K562 (cell line): ENCODE results near the gene CSNK1G1. TPM values are rescaled to one million over a fixed set of nuclear protein-coding genes. Genes with fewer than 3 reads are reported as not detected.
A peak's percentile ranks its signal among the peaks of the same experiment; 100 is the strongest.

ENCODE experiments used
- ARID1B ChIP-seq: fragments of 450-650 bp; IDR thresholded peaks from 2 replicates; pipeline ENCODE4 v1.6.1; 2016; ENCODE audit warnings: antibody characterized with exemption, mild to moderate bottlenecking, inconsistent platforms
- BACH1 ChIP-seq: fragments of 200-800 bp; sonication (Bioruptor generic); IDR thresholded peaks from 2 replicates; pipeline ENCODE4 v1.6.1; 2016; ENCODE audit warnings: missing genetic modification characterization, missing compliant biosample characterization
- CBFA2T2 ChIP-seq: fragments of 450-650 bp; conservative IDR thresholded peaks from 2 replicates; pipeline ENCODE4 v1.6.1; 2017; ENCODE audit warnings: mild to moderate bottlenecking
- DLX4 ChIP-seq: fragments of 250-450 bp; sonication (Bioruptor Pico); IDR thresholded peaks from 2 replicates; pipeline ENCODE4 v1.6.1; 2021; ENCODE audit warnings: mild to moderate bottlenecking
- EHMT2 ChIP-seq: fragments of 450-650 bp; IDR thresholded peaks from 2 replicates; pipeline ENCODE4 v1.6.1; 2018; ENCODE audit warnings: antibody characterized with exemption
- ELF2 ChIP-seq: fragments of 250-450 bp; sonication (Bioruptor Pico); IDR thresholded peaks from 2 replicates; pipeline ENCODE4 v1.5.0; 2021; ENCODE audit warnings: mild to moderate bottlenecking
- ELK1 ChIP-seq: sonication (generic); formaldehyde crosslinking; IDR thresholded peaks from 2 replicates; pipeline ENCODE4 v1.8.1; 2022; ENCODE audit warnings: missing genetic modification reagents
- HMBOX1 ChIP-seq: sonication (generic); IDR thresholded peaks from 2 replicates; pipeline ENCODE4 v1.6.1; 2016
- NFIC ChIP-seq: fragments of 450-650 bp; IDR thresholded peaks from 2 replicates; pipeline ENCODE4 v1.6.1; 2017; ENCODE audit warnings: mild to moderate bottlenecking, inconsistent platforms
- PHF21A ChIP-seq: fragments of 450-650 bp; IDR thresholded peaks from 2 replicates; pipeline ENCODE4 v1.6.1; 2017; ENCODE audit warnings: low read depth, borderline replicate concordance
- PRPF4 ChIP-seq: fragments of 200-400 bp; formaldehyde crosslinking; IDR thresholded peaks from one replicate; pipeline ENCODE4 v1.6.1; 2017; ENCODE audit warnings: low read length, low read depth, mild to moderate bottlenecking; ENCODE audit not compliant: insufficient read depth, poor library complexity, severe bottlenecking
- RBM14 ChIP-seq: fragments of 200-400 bp; formaldehyde crosslinking; IDR thresholded peaks from 2 replicates; pipeline ENCODE4 v1.6.1; 2018; ENCODE audit warnings: low read depth, mild to moderate bottlenecking, low read length, moderate library complexity, borderline replicate concordance; ENCODE audit not compliant: insufficient read depth
- SAFB2 ChIP-seq: fragments of 200-400 bp; formaldehyde crosslinking; IDR thresholded peaks from 2 replicates; pipeline ENCODE4 v1.6.1; 2018; ENCODE audit warnings: borderline replicate concordance, low read length, low read depth, moderate library complexity; ENCODE audit not compliant: severe bottlenecking
- SMARCE1 ChIP-seq: fragments of 450-650 bp; IDR thresholded peaks from 2 replicates; pipeline ENCODE4 v1.7.1; 2016; ENCODE audit warnings: mild to moderate bottlenecking
- SUPT5H ChIP-seq: fragments of 450-650 bp; IDR thresholded peaks from 2 replicates; pipeline ENCODE4 v1.6.1; 2016
- THRAP3 ChIP-seq: fragments of 450-650 bp; IDR thresholded peaks from 2 replicates; pipeline ENCODE4 v1.6.1; 2016; ENCODE audit warnings: mild to moderate bottlenecking, inconsistent platforms, borderline replicate concordance
- VEZF1 ChIP-seq: fragments of 200-800 bp; sonication (Bioruptor generic); IDR thresholded peaks from 2 replicates; pipeline ENCODE4 v1.6.1; 2017; ENCODE audit warnings: missing genetic modification characterization, missing compliant biosample characterization
- ZBTB17 ChIP-seq: fragments of 450-650 bp; formaldehyde crosslinking; IDR thresholded peaks from 2 replicates; pipeline ENCODE4 v1.4.0; 2020; ENCODE audit warnings: mild to moderate bottlenecking
- ZBTB2 ChIP-seq: fragments of 450-650 bp; IDR thresholded peaks from 2 replicates; pipeline ENCODE4 v1.6.1; 2016; ENCODE audit warnings: antibody characterized with exemption
- ZNF140 ChIP-seq: fragments of 250-450 bp; sonication (Bioruptor Pico); IDR thresholded peaks from 2 replicates; pipeline ENCODE4 v1.8.0; 2021; ENCODE audit warnings: moderate library complexity, mild to moderate bottlenecking, inconsistent platforms
- ZNF655 ChIP-seq: fragments of 250-450 bp; sonication (Bioruptor Pico); IDR thresholded peaks from 2 replicates; pipeline ENCODE4 v1.5.0; 2021
- polyA plus RNA-seq, 8 experiments: library from polyadenylated mRNA; depleted of rRNA in 4 of 8; stranded (reverse) in 5 of 8; unstranded in 3 of 8; fragments of >200 nt; fragmentation: Nextera tagmentation in 2 of 8; fragmentation: Illumina TruSeq in 1 of 8; extraction: Ambion mirVana in 2 of 8; extraction: Trizol in 1 of 8; gene quantifications; 2 replicates each; pipeline versions ENCODE4 v1.2.1 to v1.2.3, GENCODE V29; 2011 to 2014; ENCODE audit warnings: inconsistent platforms in 1 of 8, missing spikeins in 1 of 8
- total RNA-seq, 7 experiments: library from RNA; depleted of rRNA in 6 of 7; stranded (reverse); fragments of >200 nt in 6 of 7; fragmentation: Illumina TruSeq in 2 of 7; extraction: Trizol in 2 of 7; gene quantifications; 2 replicates each; pipeline versions ENCODE4 v1.2.1 to v1.2.3, GENCODE V29; 2011 to 2021; ENCODE audit warnings: low replicate concordance in 1 of 7

Gene CSNK1G1
- total and polyA plus RNA-seq, 9 of the 15 experiments (the other 6 are each of a cell fraction or from before 2014, with no cell fraction given), result 4.5 to 18.5 (median 9.5) TPM

- TF ChIP-seq NFIC (no peak), SUPT5H (no peak), ARID1B (peak; percentile 41; the same call in 1 of the 2 replicates), PRPF4 (no peak), VEZF1 (CRISPR knock-in tag) (no peak), CBFA2T2 (no peak), BACH1 (tag) (no peak), ZNF140 (CRISPR knock-in tag) (no peak), SAFB2 (no peak), EHMT2 (no peak), RBM14 (no peak), ELF2 (CRISPR knock-in tag) (no peak), SMARCE1 (peak; percentile 50; the same call in 1 of the 2 replicates), ZBTB2 (no peak), DLX4 (CRISPR knock-in tag) (no peak), ZNF655 (CRISPR knock-in tag) (no peak), ELK1 (CRISPR knock-in tag) (no peak), HMBOX1 (peak; percentile 98), THRAP3 (0 out of 2 replicates have a peak, but pooled peaks have one; percentile 31), PHF21A (no peak), ZBTB17 (CRISPR knock-in tag) (no peak)
Observed at GRCh38 chr15:64232400-64232799, 123.6 kb downstream of the CSNK1G1 start (continued).
